Memory B cell (primary cell): ENCODE data around the gene PSG3.
"Not testable (repeated sequence)": the region's sequence is repeated elsewhere in the genome, so short reads cannot be mapped to it uniquely, and the experiment has no call there.

Experiments used
- ATAC-seq: fragments of 150-1000 bp; cut with Tn5 transposase; 2 replicates; pipeline ENCODE4 v1.10.0; 2021; ENCODE audit warnings: low read depth, mild to moderate bottlenecking, moderate library complexity
- DNase-seq, 2 donors: peaks; one replicate each; pipeline ENCODE4 v3.0.0; 2022; ENCODE audit warnings: low spot score in 2 of 2
- H3K27ac Mint-ChIP-seq: one replicate; pipeline ENCODE4 v1.8.0; 2022; ENCODE audit warnings: mild to moderate bottlenecking, moderate library complexity, mixed read lengths
- H3K27me3 Mint-ChIP-seq: one replicate; pipeline ENCODE4 v1.8.0; 2022; ENCODE audit warnings: mixed read lengths
- H3K36me3 Mint-ChIP-seq: one replicate; pipeline ENCODE4 v1.8.0; 2022; ENCODE audit warnings: mild to moderate bottlenecking, mixed read lengths
- H3K4me1 Mint-ChIP-seq: one replicate; pipeline ENCODE4 v1.8.0; 2022; ENCODE audit warnings: mixed read lengths
- H3K4me3 Mint-ChIP-seq: one replicate; pipeline ENCODE4 v1.8.0; 2022; ENCODE audit warnings: mild to moderate bottlenecking, moderate library complexity, mixed read lengths
- H3K9me3 Mint-ChIP-seq: one replicate; pipeline ENCODE4 v1.8.0; 2022; ENCODE audit warnings: mixed read lengths

PSG3 gene

GRCh38 chr19:42740381-42740780 is at the start of gene PSG3:
PSG3 (minus strand) TSS chr19:42740481; CDS start chr19:42740384, 97 bp downstream.
- not testable (repeated sequence) for H3K36me3 Mint-ChIP-seq, ATAC-seq, H3K4me3 Mint-ChIP-seq, H3K9me3 Mint-ChIP-seq, H3K27ac Mint-ChIP-seq, H3K4me1 Mint-ChIP-seq, DNase-seq
- peaks cover 16% of the 10 kb centered on the region for H3K27me3 Mint-ChIP-seq

DNA sequence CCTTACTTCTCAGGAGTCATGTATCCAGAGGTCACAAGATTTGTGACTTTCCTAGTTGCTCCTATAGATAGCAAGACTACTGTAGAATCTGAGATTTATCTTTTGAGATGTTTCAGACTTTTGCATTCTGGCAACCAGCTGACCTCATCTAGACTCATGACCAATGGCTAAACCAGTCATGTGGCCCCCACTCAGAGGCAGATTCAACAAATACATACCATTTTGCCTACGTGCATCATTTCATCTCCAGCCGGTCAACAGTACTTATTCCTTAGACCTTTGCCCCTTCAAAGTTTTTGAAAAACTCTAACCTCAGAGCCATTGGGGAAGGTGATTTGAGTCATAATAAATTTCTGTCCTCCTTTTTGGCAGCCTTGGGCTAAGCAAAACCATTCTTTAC is 48.5 kb upstream of the PSG3 start:
- ATAC-seq, H3K4me3 Mint-ChIP-seq, H3K27me3 Mint-ChIP-seq, DNase-seq, H3K36me3 Mint-ChIP-seq, H3K4me1 Mint-ChIP-seq, H3K27ac Mint-ChIP-seq: not testable (repeated sequence)
- H3K9me3 Mint-ChIP-seq, result peaks cover 12% of the 10 kb centered on the region

GRCh38 chr19:42787766-42788165 is 47.5 kb upstream of the PSG3 start:
- H3K4me1 Mint-ChIP-seq, H3K36me3 Mint-ChIP-seq, ATAC-seq, H3K4me3 Mint-ChIP-seq, H3K27ac Mint-ChIP-seq, H3K27me3 Mint-ChIP-seq, DNase-seq, H3K9me3 Mint-ChIP-seq: not testable (repeated sequence)

- DNase-seq, result peak; percentile 2 to 35
- not testable (repeated sequence) for H3K27ac Mint-ChIP-seq, ATAC-seq, H3K36me3 Mint-ChIP-seq, H3K4me1 Mint-ChIP-seq, H3K4me3 Mint-ChIP-seq, H3K9me3 Mint-ChIP-seq
- peaks cover 18% of the 10 kb centered on the region for H3K27me3 Mint-ChIP-seq
Observed at GRCh38 chr19:42776750-42777612, 36.7 kb upstream of the PSG3 start.

DNA sequence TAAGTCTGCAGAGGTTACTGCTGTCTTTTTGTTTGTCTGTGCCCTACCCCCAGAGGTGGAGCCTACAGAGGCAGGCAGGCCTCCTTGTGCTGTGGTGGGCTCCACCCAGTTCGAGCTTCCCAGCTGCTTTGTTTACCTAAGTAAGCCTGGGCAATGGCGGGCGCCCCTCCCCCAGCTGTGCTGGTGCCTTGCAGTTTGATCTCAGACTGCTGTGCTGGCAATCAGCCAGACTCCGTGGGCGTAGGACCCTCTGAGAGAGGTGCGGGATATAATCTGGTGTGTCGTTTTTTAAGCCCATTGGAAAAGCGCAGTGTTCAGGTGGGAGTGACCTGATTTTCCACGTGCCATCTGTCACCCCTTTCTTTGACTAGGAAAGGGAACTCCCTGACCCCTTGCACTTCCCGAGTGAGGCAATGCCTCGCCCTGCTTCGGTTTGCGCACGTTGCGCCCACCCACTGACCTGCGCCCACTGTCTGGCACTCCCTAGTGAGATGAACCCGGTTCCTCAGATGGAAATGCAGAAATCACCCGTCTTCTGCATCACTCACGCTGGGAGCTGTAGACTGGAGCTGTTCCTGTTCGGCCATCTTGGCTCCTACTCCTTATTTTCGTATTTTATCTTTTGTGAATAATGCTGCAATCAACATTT is 34.4 kb upstream of the PSG3 start:
- not testable (repeated sequence) for ATAC-seq, DNase-seq, H3K4me3 Mint-ChIP-seq, H3K36me3 Mint-ChIP-seq, H3K9me3 Mint-ChIP-seq, H3K4me1 Mint-ChIP-seq, H3K27ac Mint-ChIP-seq
- peaks cover 13% of the 10 kb centered on the region for H3K27me3 Mint-ChIP-seq

DNA sequence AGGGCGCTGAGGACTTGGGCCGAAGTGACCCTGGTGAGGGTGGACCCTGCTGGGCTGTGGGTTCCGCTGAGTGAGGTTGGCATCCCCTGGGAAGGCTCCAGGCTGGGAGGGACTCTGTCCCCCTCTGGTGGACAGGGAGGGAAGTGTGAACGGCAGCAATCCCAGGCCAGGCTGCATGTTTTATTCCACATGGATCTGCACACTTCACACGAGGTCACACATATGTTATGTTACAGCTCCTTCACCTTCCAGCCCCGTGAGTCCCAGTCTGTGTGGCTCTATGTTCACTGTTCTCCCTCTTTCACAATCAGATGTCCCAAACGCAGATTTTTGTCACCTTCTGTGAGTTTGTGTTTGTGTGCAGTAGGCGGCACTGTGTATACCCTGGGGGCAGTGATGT is 27.0 kb upstream of the PSG3 start:
- H3K36me3 Mint-ChIP-seq, result not testable (repeated sequence)

GRCh38 chr19:42766871-42767270 is 26.6 kb upstream of the PSG3 start:
- not testable (repeated sequence) for ATAC-seq, H3K36me3 Mint-ChIP-seq, H3K4me3 Mint-ChIP-seq, H3K4me1 Mint-ChIP-seq, H3K27ac Mint-ChIP-seq, DNase-seq, H3K27me3 Mint-ChIP-seq, H3K9me3 Mint-ChIP-seq

More for the DNA sequence above, 27.0 kb upstream of the PSG3 start:
- not testable (repeated sequence) for DNase-seq, H3K4me3 Mint-ChIP-seq, H3K27me3 Mint-ChIP-seq, H3K9me3 Mint-ChIP-seq, H3K4me1 Mint-ChIP-seq, ATAC-seq, H3K27ac Mint-ChIP-seq

DNA sequence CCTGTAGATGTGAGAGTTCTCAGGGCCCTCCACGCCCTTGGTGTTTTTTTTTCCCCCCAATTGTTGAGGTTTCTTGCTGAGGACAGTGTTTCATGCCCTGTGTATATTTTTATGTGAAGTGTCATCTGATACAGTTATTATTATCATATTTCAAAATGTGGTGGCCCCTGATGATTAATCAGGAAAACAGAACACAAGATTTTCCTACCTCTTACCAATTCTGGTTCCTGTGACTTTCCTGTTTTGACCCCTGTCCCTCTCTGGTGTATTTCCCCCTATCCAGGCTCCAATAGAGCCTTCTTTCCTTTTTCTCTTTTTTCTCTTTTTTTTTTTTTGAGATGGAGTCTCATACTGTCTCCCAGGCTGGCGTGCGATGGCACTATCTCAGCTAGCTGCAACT is 24.6 kb upstream of the PSG3 start:
- H3K4me3 Mint-ChIP-seq, result no peak overlapping the region
- H3K36me3 Mint-ChIP-seq, result no peaks in the 10 kb centered on the region
- ATAC-seq (no peak), DNase-seq (no peak)
- no peak overlapping the region for H3K27ac Mint-ChIP-seq
- H3K9me3 Mint-ChIP-seq, result peaks cover 1% of the 10 kb centered on the region
- no peaks in the 10 kb centered on the region for H3K4me1 Mint-ChIP-seq
- H3K27me3 Mint-ChIP-seq, result peaks cover 4% of the 10 kb centered on the region

DNA sequence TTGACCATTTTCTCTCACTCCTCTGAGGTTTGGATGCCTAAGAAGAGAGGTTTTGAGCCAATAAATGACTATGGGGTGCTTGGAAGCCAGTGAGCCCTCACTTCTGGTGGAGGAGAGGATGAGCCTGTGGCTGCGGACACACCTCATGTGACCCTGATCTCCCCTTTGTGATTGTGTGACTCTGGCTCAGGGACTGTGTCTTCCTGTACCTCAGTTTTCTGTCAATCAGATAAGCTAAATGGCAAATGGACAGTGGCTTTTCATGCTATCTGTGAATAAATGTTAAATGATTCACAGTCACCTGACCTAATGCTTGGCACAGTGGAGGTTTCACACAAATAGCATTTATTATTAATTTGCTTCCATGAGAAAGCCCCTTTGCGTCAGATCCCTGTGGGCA is 22.5 kb upstream of the PSG3 start:
- Mint-ChIP-seq H3K36me3 (no peaks in the 10 kb centered on the region), H3K9me3 (no peaks in the 10 kb centered on the region), H3K27ac (no peak overlapping the region), H3K4me1 (no peaks in the 10 kb centered on the region), H3K4me3 (no peak overlapping the region), H3K27me3 (peaks cover 4% of the 10 kb centered on the region)
- ATAC-seq (no peak), DNase-seq (no peak)

GRCh38 chr19:42761924-42762295 is 21.6 kb upstream of the PSG3 start:
- not testable (repeated sequence) for H3K27me3 Mint-ChIP-seq, H3K36me3 Mint-ChIP-seq, H3K27ac Mint-ChIP-seq

GRCh38 chr19:42760954-42761923 is 21.0 kb upstream of the PSG3 start:
- H3K4me1 Mint-ChIP-seq, DNase-seq, H3K27ac Mint-ChIP-seq, ATAC-seq, H3K36me3 Mint-ChIP-seq, H3K27me3 Mint-ChIP-seq, H3K4me3 Mint-ChIP-seq, H3K9me3 Mint-ChIP-seq: not testable (repeated sequence)

More at GRCh38 chr19:42761924-42762295, 21.6 kb upstream of the PSG3 start:
- not testable (repeated sequence) for H3K9me3 Mint-ChIP-seq, H3K4me1 Mint-ChIP-seq, H3K4me3 Mint-ChIP-seq, DNase-seq, ATAC-seq

GRCh38 chr19:42758667-42759066 is 18.4 kb upstream of the PSG3 start:
- H3K4me3 Mint-ChIP-seq, ATAC-seq, H3K27ac Mint-ChIP-seq: not testable (repeated sequence)

GRCh38 chr19:42752246-42752645 is 12.0 kb upstream of the PSG3 start:
- H3K9me3 Mint-ChIP-seq, H3K4me1 Mint-ChIP-seq, ATAC-seq, H3K36me3 Mint-ChIP-seq, H3K4me3 Mint-ChIP-seq, H3K27ac Mint-ChIP-seq, H3K27me3 Mint-ChIP-seq, DNase-seq: not testable (repeated sequence)

More at GRCh38 chr19:42758667-42759066, 18.4 kb upstream of the PSG3 start:
- not testable (repeated sequence) for H3K27me3 Mint-ChIP-seq, H3K36me3 Mint-ChIP-seq, H3K4me1 Mint-ChIP-seq, H3K9me3 Mint-ChIP-seq, DNase-seq
